ENCODE measurements around the gene PDE4B. TPM values are rescaled to one million over a fixed set of nuclear protein-coding genes. Genes with fewer than 3 reads are reported as not detected.

The PDE4B gene
- total RNA-seq, 1 donor from 2014 or later = 23.9 TPM

DNA sequence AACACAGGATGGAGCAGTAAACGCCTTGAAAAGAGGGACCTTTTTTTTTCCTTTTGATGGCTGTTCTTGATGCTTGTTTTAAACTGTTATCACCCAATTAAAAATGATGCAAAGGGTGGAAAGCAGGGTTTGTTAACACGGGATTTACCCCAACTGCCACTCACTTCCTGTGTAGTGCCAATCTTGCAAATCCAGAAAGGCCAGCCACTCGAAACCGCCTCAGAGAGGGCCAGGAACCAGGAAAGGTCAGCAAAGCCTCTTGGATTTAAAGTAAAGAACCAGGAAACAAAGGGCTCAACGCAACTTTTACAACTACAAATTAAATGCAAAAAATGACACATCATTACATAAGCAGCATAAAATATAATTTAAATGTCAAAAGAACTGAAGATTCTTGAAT lies 347.4 kb downstream of the PDE4B start:
- no peak for DNase-seq (ENCODE audit: low spot score)
- intact Hi-C loops (cut with DNase I) = no loop called here
- no peak for ATAC-seq

- ATAC-seq = no peak
- DNase-seq (ENCODE audit: low spot score) = no peak
- intact Hi-C loops (cut with DNase I) = no loop called here
These were observed 351.0 kb downstream of the PDE4B start for GRCh38 chr1:66143651-66144050.

DNA sequence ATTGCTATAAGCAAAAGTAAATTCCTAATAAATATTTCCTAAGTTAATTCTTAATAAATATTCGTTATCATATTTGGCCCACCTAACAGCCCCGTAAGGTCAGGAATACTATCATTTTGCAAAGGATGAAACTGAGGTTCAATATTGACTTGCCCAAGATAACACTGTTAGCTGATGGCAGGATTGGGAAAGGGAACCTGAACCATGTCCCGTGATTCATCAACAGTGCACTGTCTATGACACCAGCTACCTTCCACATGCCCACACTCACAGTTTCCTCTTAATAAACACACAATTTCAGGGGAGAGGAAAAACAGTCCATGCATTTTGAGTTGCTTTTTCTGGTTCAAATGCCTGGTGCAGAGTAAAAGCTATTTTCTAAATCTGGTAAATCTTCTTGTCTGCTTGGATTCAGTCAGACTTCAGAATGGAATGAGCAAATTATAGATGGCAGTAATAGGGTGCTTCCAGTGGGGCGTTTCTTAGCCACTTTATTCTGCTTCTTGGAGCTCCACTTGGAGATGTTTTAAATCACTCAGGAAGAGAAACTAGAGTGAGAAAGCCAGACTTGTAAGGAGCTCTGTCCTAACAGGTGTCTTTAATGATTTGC lies 354.6 kb downstream of the PDE4B start:
- DNase-seq (ENCODE audit: low spot score) = no peak
- intact Hi-C loops (cut with DNase I) = no loop called here
- no peak for ATAC-seq

DNA sequence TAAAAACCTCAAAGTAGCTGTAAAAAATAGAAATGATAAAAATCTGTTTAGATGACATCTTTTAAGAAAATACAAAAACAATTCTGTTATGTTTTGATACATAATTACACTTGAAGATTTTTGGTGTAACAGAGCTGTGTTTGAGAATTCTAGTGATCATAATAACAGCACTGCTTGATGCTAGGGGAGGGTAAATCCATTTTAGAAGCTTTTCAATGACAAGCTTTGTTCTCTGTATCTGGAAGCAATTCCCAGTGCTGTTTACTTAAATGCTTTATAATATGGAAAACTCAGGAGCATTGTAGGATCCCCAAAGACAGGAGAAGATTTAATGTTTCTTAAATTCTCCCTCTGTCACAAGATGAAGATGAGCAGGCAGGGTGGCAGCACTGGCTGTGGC lies 359.3 kb downstream of the PDE4B start:
- intact Hi-C loops (cut with DNase I) = no loop called here
- no peak for DNase-seq (ENCODE audit: low spot score)
- ATAC-seq = no peak

- no peak for ATAC-seq
These were observed 361.7 kb downstream of the PDE4B start for GRCh38 chr1:66154394-66154793.

DNA sequence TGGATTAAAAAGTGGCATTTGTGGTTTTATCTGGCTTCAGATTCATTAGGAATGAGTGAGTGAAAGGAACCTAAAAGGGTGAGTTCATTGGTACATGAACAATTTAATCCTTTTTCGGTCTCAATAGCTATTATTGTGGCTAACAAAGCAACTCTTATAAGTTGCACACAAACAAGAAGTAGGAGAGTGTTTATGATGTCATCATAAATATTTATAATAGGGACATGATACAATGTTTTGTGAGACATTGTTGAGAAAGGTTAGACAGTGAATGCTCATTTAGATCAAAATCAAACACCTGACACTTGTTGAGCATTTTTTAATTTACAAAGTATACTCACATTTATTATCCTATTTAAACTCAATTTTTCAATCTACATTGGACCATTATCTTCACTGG lies 363.4 kb downstream of the PDE4B start:
- intact Hi-C loops (cut with DNase I) = no loop called here
- ATAC-seq (no peak), DNase-seq (ENCODE audit: low spot score) (no peak)

More at GRCh38 chr1:66154394-66154793, 361.7 kb downstream of the PDE4B start:
- no peak for DNase-seq (ENCODE audit: low spot score)
- intact Hi-C loops (cut with DNase I) = no loop called here

GRCh38 chr1:66159800-66160199 lies 367.1 kb downstream of the PDE4B start:
- DNase-seq (ENCODE audit: low spot score) = no peak
- intact Hi-C loops (cut with DNase I) = no loop called here
- no peak for ATAC-seq

GRCh38 chr1:66160719-66161118 lies 368.0 kb downstream of the PDE4B start:
- DNase-seq (ENCODE audit: low spot score) (no peak), ATAC-seq (no peak)
- intact Hi-C loops (cut with DNase I) = no loop called here

DNA sequence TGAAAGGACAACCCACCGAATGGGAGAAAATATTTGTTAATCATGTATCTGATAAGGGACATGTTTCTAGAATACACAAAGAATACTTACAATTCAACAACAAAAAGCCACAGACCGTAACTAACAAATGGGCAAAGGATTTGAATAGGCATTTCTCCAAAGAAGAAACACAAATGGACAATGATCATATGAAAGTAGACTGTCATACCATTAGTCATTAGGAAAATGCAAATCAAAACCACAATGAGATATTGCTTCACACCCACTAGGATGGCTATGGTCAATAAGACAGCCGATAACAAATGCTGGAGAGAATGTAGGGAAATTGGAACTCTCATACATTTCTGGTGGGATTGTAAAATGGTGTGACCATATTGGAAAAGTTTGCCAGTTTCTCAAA lies 374.1 kb downstream of the PDE4B start:
- ATAC-seq (no peak), DNase-seq (ENCODE audit: low spot score) (no peak)
- intact Hi-C loops (cut with DNase I) = no loop called here

DNA sequence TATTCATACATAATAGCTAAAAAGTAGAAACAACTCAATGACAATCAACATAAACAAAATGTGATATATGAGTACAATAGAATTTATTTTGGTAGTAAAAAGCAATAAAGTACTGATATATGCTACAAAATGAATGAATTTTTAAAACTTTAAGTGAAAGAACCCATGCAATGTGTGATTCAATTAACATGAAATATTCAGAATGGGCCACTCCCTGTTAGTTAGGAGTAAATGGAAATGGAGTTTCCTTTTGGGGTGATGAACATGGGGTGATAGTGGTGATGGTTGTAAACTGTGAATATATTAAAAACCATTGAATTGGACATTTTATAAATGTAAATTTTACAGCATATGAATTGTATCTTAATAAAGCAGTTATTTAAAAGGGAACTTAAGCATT lies 374.6 kb downstream of the PDE4B start:
- DNase-seq (ENCODE audit: low spot score) = no peak
- no peak for ATAC-seq
- intact Hi-C loops (cut with DNase I) = no loop called here

DNA sequence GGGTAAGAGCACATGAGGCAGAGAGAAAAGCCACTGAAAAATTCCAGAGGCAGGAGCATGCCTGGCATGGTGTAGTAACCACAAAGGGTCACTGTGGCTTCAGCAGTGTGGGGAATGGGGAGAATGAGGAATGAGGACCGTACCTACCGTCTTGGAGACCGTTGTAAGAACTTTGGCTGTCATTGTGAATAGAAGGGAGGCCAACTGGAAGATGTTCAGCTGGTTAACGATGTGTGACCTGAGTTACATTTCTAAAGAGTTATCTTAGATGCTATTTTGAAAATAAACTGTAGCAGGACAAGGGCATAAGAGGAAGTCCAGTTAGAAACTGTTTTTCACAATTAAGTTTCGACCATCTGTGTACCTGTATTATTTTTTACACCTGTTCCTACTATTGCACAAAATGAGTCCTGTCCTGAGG lies 375.8 kb downstream of the PDE4B start:
- intact Hi-C loops (cut with DNase I) = no loop called here
- no peak for DNase-seq (ENCODE audit: low spot score)
- no peak for ATAC-seq

DNA sequence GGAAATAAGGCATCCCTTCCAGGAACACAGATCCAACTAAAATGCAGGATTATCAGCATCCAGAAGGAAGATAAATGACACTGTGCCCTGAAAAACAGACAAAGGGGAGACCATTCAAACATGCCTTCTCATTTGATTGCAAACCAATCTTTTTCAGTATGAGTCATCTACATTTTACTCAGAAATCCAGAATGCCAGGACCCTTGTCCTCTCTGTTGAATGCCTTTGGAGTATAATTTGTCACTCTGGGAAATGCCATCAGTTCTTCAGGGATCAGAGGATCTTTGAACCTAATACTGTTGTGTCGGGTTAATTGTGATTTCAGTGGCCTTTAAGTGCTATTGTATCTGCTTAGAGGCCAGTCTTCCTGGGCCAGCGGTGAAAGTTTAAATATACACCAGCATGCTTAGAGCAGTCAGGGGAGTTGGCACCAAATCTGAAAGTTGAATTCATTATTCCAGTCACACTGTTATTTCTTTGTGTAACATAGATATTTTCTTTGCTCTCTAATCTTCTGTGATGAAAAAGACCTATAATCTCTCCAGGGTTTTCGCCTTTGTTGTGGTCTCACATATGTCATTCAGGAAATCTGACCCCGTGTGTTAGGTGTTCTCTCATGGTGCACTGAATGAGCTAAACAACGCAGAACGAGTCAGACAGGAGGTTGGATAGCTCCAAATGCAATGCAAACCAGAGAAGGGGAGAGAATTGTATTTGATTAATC lies 376.4 kb downstream of the PDE4B start:
- ATAC-seq = no peak
- intact Hi-C loops (cut with DNase I) = no loop called here
- no peak for DNase-seq (ENCODE audit: low spot score)

- DNase-seq (ENCODE audit: low spot score) (no peak), ATAC-seq (no peak)
- intact Hi-C loops (cut with DNase I) = no loop called here
These were observed 379.6 kb downstream of the PDE4B start for GRCh38 chr1:66172272-66172671.

- DNase-seq (ENCODE audit: low spot score) (no peak), ATAC-seq (no peak)
- intact Hi-C loops (cut with DNase I) = no loop called here
These were observed 382.4 kb downstream of the PDE4B start for GRCh38 chr1:66175098-66175497.

GRCh38 chr1:66175581-66175980 lies 382.9 kb downstream of the PDE4B start:
- ATAC-seq = no peak
- no peak for DNase-seq (ENCODE audit: low spot score)
- intact Hi-C loops (cut with DNase I) = no loop called here

- ATAC-seq (no peak), DNase-seq (ENCODE audit: low spot score) (no peak)
- intact Hi-C loops (cut with DNase I) = no loop called here
These were observed 383.5 kb downstream of the PDE4B start for GRCh38 chr1:66176012-66176715.

GRCh38 chr1:66176832-66177231 lies 384.1 kb downstream of the PDE4B start:
- DNase-seq (ENCODE audit: low spot score) (no peak), ATAC-seq (no peak)
- intact Hi-C loops (cut with DNase I) = no loop called here

DNA sequence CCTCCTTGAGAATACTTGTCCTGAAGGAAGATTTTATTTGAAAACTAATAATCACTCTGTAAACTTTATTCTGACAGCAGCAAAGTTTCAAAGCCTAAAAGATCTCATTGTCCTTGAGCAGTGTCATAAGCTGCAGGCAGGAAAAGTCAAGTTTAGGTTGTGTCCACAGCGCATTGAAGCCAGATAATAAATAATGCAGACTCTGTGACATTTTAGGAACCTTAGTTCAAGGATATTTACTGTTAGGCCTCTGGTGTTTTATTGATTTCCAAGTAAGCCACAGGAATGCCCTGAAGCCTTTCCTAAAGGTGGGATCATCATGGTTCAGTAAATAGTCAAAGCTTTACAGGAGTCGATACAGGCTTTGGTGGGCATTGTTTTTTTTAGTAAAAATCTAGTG lies 384.8 kb downstream of the PDE4B start:
- DNase-seq (ENCODE audit: low spot score) (no peak), ATAC-seq (no peak)
- intact Hi-C loops (cut with DNase I) = no loop called here

DNA sequence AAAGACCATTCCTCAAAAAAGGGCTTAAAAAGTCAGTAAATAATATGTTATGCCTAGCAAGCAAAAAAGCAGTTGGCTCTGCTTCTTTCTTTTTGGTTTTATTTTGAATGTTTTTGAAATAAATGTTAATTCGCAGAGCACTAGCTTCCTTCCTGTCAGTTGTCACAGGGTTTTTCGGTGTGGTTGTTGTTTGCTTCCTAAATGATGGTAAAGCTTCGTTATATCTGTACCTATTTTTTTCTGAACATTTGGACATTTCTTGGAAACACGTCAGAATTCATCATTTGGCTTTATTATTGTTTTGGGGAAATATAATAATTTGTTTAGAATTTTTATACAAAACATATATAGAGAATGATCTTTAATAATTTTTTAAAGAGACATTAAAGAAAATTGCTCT lies 389.3 kb downstream of the PDE4B start:
- DNase-seq (ENCODE audit: low spot score) (no peak), ATAC-seq (no peak)
- intact Hi-C loops (cut with DNase I) = no loop called here

DNA sequence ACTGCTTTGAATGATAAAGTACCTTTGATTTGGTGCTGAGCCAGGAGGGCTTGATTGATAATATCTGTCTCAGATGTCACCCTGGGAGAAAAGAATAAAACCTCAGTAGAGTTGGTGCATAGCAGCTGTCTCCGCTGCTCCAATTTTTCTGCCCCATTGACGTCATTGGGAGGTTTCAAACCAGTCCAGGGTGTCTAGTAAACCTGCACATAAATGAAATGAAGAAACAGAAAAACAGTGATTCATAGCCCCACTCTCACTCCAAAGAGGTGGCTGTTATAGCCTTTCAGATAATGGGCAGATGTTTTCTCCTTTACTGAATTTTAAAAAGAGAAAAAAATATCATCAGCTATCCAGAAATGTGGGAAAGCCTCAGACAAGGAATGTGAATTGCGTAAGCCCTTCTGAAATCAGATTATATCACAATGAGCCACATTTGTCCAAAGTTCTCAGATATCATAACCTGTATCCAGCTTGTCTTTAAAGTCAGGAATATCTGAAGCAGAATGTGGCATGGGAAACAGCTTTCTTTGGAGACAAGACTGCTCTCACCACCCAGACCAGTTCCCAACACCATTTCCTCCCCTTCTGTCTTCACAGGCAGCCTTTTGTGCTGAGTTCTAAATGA lies 390.0 kb downstream of the PDE4B start:
- intact Hi-C loops (cut with DNase I) = no loop called here
- ATAC-seq = peak; percentile 85
- no peak for DNase-seq (ENCODE audit: low spot score)

All from sciatic nerve (tissue), 2 donors.